NCI-H510A treated with DMSO at 0.1 percent for 48 hours (cell line): ENCODE results near the gene FLG2.
"Not testable (repeated sequence)": the region's sequence is repeated elsewhere in the genome, so short reads cannot be mapped to it uniquely, and the experiment has no call there.

Source experiments
- DNase-seq: peaks from one replicate; lab custom pipeline; 2025; lab: John Stamatoyannopoulos, UW

FLG2 gene

GRCh38 chr1:152312169-152312568, 47.6 kb downstream of the FLG2 start:
- not testable (repeated sequence) for DNase-seq

GRCh38 chr1:152309955-152310354, 49.9 kb downstream of the FLG2 start:
- no peak for DNase-seq

GRCh38 chr1:152309320-152309901, 50.4 kb downstream of the FLG2 start:
- not testable (repeated sequence) for DNase-seq

- DNase-seq, result not testable (repeated sequence)
Observed at GRCh38 chr1:152308758-152309157, 51.0 kb downstream of the FLG2 start.

- DNase-seq, result not testable (repeated sequence)
Observed at GRCh38 chr1:152307970-152308369, 51.8 kb downstream of the FLG2 start.

- not testable (repeated sequence) for DNase-seq
Observed at GRCh38 chr1:152306123-152306522, 53.7 kb downstream of the FLG2 start.

GRCh38 chr1:152304773-152305172, 55.0 kb downstream of the FLG2 start:
- not testable (repeated sequence) for DNase-seq

GRCh38 chr1:152303139-152303872, 56.5 kb downstream of the FLG2 start:
- not testable (repeated sequence) for DNase-seq
